ENCODE data around the gene EYS. TPM values are rescaled to one million over a fixed set of nuclear protein-coding genes. Genes with fewer than 3 reads are reported as not detected.
A peak's percentile ranks its signal among the peaks of the same experiment; 100 is the strongest.

The EYS gene
- total RNA-seq, 2 experiments from 2014 or later: not detected

- no peaks in the 10 kb centered on the region for H3K36me3 ChIP-seq (ENCODE audit: insufficient read depth, low read length)
- no peaks in the 10 kb centered on the region for H3K27me3 ChIP-seq (ENCODE audit: control insufficient read depth in 1 of 2, insufficient read depth in 2 of 2, low read length in 2 of 2)
- Mint-ChIP-seq H3K36me3 (ENCODE audit: low read depth) (no peaks in the 10 kb centered on the region), H3K27ac (no peak overlapping the region), H3K27me3 (no peaks in the 10 kb centered on the region), H3K4me1 (ENCODE audit: low read depth) (no peaks in the 10 kb centered on the region), H3K9me3 (peaks cover 21% of the 10 kb centered on the region), H3K4me3 (no peak overlapping the region)
- no peaks in the 10 kb centered on the region for H3K4me1 ChIP-seq (ENCODE audit: insufficient read depth, low read length)
- TF ChIP-seq, protein P1, sequence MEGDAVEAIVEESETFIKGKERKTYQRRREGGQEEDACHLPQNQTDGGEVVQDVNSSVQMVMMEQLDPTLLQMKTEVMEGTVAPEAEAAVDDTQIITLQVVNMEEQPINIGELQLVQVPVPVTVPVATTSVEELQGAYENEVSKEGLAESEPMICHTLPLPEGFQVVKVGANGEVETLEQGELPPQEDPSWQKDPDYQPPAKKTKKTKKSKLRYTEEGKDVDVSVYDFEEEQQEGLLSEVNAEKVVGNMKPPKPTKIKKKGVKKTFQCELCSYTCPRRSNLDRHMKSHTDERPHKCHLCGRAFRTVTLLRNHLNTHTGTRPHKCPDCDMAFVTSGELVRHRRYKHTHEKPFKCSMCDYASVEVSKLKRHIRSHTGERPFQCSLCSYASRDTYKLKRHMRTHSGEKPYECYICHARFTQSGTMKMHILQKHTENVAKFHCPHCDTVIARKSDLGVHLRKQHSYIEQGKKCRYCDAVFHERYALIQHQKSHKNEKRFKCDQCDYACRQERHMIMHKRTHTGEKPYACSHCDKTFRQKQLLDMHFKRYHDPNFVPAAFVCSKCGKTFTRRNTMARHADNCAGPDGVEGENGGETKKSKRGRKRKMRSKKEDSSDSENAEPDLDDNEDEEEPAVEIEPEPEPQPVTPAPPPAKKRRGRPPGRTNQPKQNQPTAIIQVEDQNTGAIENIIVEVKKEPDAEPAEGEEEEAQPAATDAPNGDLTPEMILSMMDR (IDR thresholded peaks at IDR 0.05): no peak
- CTCF ChIA-PET: no interaction called here
- POLR2A ChIA-PET: no interaction called here
- H3K9me3 ChIP-seq (ENCODE audit: control insufficient read depth in 1 of 2, insufficient read depth in 1 of 2, low read length in 2 of 2): peaks cover 0 to 3% of the 10 kb centered on the region in 2 experiments
- DNase-seq (no peak), ATAC-seq (ENCODE audit: poor library complexity) (no peak)
- intact Hi-C loops (cut with DNase I, micrococcal nuclease): no loop called here
- no peak overlapping the region for H3K4me3 ChIP-seq (ENCODE audit: low read length)
- H3K27ac ChIP-seq (ENCODE audit: low read depth in 1 of 2, low read length in 2 of 2): no peak overlapping the region
Observed at GRCh38 chr6:64334636-64335035, 1372.4 kb downstream of the EYS start.

DNA sequence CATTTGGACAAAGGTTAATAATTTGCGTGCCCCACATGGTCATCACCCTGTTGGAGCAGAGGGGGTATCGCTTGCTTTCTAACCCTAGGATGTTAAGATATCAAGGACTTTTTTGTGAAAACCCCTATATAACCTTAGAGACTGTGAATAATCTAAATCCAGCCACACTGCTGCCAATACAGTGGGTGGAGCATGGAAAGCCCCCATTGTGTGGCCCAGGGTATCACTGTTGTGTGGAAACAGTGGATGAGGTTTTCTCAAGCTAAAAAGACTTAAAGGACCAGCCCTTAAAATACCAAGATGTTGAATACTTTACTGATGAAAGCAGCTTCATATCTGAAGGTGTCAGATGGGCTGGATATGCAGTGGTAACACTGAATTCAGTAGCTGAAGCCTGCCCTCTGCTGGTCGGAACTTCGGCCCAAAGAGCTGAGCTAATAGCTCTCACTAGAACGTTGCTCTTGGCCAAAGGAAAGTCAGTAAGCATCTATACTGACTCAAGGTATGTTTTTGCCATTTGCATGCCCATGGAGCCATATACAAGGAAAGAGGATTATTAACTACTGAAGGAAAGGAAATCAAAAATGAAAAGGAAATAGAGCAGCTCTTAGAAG lies 1376.2 kb downstream of the EYS start:
- no peak overlapping the region for H3K4me3 Mint-ChIP-seq
- peak in 2 of 14 experiments; percentile 1 to 3 for DNase-seq
- no peak overlapping the region for H3K27ac Mint-ChIP-seq
- ATAC-seq (ENCODE audit: poor library complexity): no peak
- Histone ChIP-seq H3K27ac (ENCODE audit: low read depth in 1 of 2, low read length in 2 of 2) (no peak overlapping the region), H3K9me3 (ENCODE audit: control insufficient read depth in 1 of 2, insufficient read depth in 1 of 2, low read length in 2 of 2) (peaks cover 0 to 8% of the 10 kb centered on the region in 2 experiments), H3K4me1 (ENCODE audit: insufficient read depth, low read length) (no peaks in the 10 kb centered on the region), H3K4me3 (ENCODE audit: low read length) (no peak overlapping the region), H3K36me3 (ENCODE audit: insufficient read depth, low read length) (no peaks in the 10 kb centered on the region), H3K27me3 (ENCODE audit: control insufficient read depth in 1 of 2, insufficient read depth in 2 of 2, low read length in 2 of 2) (no peaks in the 10 kb centered on the region)
- CTCF ChIA-PET: no interaction called here
- no peaks in the 10 kb centered on the region for H3K27me3 Mint-ChIP-seq
- H3K9me3 Mint-ChIP-seq: peaks cover 16% of the 10 kb centered on the region
- H3K36me3 Mint-ChIP-seq (ENCODE audit: low read depth): no peaks in the 10 kb centered on the region
- no peaks in the 10 kb centered on the region for H3K4me1 Mint-ChIP-seq (ENCODE audit: low read depth)
- TF ChIP-seq, protein P1 (IDR thresholded peaks at IDR 0.05): no peak
- POLR2A ChIA-PET: no interaction called here
- intact Hi-C loops (cut with DNase I, micrococcal nuclease): no loop called here

- DNase-seq (no peak), ATAC-seq (ENCODE audit: poor library complexity) (no peak)
- Histone ChIP-seq H3K4me1 (ENCODE audit: insufficient read depth, low read length) (no peaks in the 10 kb centered on the region), H3K36me3 (ENCODE audit: insufficient read depth, low read length) (no peaks in the 10 kb centered on the region), H3K9me3 (ENCODE audit: control insufficient read depth in 1 of 2, insufficient read depth in 1 of 2, low read length in 2 of 2) (peaks cover 0 to 5% of the 10 kb centered on the region in 2 experiments), H3K27me3 (ENCODE audit: control insufficient read depth in 1 of 2, insufficient read depth in 2 of 2, low read length in 2 of 2) (no peaks in the 10 kb centered on the region), H3K4me3 (ENCODE audit: low read length) (no peak overlapping the region), H3K27ac (ENCODE audit: low read depth in 1 of 2, low read length in 2 of 2) (no peak overlapping the region)
- CTCF ChIA-PET: no interaction called here
- Mint-ChIP-seq H3K36me3 (ENCODE audit: low read depth) (no peaks in the 10 kb centered on the region), H3K27me3 (no peaks in the 10 kb centered on the region), H3K4me1 (ENCODE audit: low read depth) (no peaks in the 10 kb centered on the region), H3K27ac (no peak overlapping the region), H3K9me3 (peaks cover 18% of the 10 kb centered on the region), H3K4me3 (no peak overlapping the region)
- intact Hi-C loops (cut with DNase I, micrococcal nuclease): no loop called here
- TF ChIP-seq, protein P1 (IDR thresholded peaks at IDR 0.05): no peak
- POLR2A ChIA-PET: no interaction called here
Observed at GRCh38 chr6:64326939-64327338, 1380.1 kb downstream of the EYS start.
